Pulmonary artery endothelial cell (primary cell): Measurements from ENCODE around the gene SUGCT. TPM values are rescaled to one million over a fixed set of nuclear protein-coding genes. Genes with fewer than 3 reads are reported as not detected.
"Not testable (repeated sequence)": the region's sequence is repeated elsewhere in the genome, so short reads cannot be mapped to it uniquely, and the experiment has no call there.

Source experiments
- DNase-seq: peaks from one replicate; pipeline ENCODE4 v3.0.0-alpha.2; 2011; ENCODE audit warnings: low read depth, low spot score
- total RNA-seq: library from RNA; depleted of rRNA; stranded (reverse); fragments of >200 nt; gene quantifications from 2 replicates; pipeline ENCODE4 v1.2.3, GENCODE V29; 2014

The SUGCT gene
- total RNA-seq, 1 donor from 2014 or later: 2.4 TPM

DNA sequence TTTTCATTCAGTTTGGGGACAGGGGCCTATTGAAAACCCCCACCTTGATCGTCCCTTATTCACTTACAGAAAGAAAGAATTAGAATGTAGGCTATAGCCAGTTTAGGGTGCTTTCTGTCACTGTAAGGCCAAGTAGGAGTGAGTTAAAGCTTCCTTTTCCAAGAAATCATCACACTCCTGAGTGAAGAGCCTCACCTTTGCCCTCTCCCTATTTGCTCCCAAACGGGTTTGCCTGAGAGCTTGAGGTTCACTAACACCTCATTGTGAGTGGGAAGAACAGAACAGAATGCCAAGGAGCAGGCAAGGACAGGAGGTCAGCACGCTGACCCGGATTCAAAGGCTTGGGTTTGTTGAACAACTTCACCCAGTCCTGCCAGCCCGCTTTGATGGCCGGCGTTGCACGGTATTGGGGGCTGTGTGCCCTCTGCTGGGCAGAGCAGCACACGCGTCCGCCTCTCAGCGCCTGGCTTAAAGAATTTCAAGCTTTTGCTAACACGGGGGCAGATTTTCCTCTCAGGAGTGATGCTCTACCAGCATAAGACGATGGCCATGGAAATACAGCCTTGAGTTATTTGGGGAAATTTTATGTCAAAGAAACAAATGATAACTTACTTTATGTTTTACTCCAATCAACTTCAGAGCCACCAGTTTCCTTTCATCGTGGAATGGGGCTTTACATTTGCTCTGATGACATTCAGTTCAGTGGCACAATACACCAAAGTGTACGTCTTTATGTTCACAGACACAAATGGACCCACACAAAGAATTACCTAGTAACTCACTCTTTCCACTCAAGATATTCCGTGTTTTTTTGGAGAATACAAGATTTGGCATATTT lies 470.0 kb downstream of the SUGCT start:
- peak; percentile 10 for DNase-seq

DNA sequence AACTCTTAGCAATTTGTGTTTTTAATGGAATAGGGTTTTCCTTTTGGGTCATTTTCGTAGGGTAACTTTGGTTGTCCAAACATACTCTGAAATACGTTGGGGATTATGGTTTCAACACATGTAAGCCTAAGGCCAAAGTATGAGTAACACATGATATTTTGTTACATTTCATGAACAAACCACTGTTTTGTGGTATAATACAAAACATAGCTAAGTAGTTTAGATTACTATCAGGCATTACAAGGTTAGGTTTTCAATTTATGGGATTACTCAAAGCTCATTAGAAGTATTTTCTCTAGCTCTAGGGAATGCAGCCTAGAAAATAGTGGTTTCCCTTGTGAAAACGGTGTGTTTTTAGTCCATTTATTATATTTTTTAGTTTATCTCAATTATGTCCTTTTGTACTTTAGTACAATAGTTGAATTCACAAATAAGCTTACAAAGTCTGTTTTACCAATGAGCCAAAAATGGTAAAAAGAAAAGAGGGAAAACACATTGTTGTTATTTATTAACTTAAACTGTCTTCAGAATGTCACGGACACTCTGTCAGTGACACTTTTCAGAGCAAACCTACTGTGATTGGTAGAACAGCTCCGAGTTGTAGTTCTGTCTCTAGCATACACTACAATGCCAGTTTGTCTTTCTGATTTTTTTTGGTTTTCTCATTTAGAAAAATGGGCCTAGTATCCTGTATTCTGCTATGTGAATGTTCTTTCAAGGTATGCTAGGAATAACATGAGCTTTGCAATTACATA lies 473.7 kb downstream of the SUGCT start:
- DNase-seq: no peak

DNA sequence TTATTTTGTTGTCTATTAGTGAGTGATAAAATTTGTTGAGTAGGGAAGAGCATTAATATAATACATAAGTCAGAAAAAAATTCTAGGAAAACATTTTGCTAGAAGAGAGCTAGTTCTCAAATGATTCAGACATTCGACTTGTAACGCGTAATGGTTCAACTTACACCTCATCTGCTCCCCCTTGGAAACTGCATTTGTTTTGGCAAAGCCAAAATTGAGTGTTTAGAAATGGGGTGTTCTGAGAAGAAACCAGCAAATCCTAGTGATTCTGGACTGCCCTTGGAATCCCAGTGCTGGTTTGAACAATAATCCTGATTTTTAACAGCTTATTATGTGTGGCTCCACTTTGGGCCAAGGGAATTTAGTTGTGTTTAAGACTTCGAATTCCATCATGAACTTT lies 475.7 kb downstream of the SUGCT start:
- DNase-seq: no peak

DNA sequence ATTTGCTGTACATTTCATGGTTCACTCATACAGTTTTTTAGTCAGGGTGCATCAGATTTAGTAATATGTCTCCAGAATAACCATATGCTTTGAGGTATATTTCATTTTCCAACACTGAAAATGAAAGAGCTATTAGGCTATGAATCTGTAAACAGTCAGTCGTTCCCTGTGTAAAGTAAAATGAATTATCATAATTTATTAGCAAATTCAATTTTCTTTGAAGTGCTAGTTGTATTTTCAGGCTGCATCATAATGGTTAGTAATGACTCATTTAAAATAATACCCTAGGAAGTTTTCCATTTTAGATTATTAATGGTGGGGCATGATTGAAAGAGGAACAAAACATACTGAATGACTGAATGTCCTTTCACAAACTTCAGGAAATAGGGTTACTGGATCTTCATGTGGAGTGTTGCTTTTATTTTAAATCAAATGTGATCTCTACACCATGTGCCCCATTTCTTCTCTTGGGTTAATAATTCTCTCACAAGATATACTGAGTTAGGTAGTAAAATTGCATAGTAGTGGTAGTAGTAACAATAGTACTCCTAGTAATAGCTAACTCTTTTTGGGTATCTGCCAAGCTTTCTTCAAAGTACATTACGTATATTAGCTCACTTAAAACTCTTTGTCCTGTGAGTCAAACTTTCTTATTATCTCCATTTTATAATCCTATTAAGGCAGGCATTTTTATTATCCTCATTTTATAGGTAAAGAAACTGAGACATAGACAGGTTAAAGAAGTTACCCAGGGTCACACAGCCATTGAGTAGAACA lies 476.5 kb downstream of the SUGCT start:
- DNase-seq: no peak

DNA sequence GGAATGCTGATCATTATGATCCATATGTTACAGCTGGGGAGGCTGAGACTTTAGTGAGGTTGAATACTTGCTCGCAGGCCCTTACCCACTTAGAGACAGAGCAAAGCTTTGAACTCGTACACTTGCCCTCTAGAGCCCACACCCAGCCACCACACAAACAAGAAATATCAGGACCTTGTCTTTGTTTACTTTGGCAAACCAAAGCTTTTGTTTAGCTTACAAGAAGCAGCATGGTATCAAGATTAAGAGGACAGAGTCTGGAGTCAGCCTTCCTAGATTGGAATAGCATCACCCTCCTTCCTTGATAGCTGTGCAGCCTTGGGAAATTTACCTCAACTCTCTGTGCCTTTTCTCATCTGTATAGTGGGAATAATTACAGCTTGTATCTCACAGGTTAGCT lies 477.5 kb downstream of the SUGCT start:
- DNase-seq: no peak

DNA sequence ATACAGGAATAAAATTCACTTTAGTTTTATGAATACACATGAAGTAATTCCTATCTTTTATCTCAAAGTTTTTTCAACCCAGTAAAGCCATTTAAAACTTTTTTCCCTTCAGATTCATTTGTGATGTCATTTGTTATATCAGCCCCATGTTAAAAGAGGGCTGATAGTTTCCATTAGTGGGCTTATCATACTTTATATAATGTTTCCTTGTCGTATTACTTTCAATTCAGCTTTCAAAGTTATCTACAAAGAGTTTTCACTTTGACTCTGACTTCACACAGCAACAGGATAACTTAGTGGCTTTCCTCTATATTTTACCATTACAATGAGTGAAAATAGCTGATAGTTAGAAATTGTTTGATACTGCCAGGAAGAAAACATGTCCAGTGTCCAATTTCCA lies 484.8 kb downstream of the SUGCT start:
- no peak for DNase-seq

DNA sequence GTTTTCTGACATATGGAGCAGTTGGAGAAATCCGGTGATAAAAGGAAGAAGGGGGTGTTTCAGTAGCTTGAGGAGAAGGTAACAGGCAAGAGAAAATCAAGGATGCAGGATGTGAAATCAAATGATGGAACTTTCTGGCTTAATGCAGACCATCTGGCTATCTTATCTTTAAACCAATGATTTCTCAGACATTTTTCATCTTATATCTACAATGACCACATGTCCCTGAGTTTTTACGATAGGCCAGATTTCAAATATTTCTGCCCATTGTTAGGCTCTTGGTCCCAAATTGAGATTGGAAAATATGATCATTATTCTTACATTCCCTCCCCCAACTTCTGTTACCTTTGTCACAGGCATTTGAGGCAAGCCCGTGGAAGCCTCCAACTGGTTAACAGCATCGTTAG lies 486.8 kb downstream of the SUGCT start:
- no peak for DNase-seq

DNA sequence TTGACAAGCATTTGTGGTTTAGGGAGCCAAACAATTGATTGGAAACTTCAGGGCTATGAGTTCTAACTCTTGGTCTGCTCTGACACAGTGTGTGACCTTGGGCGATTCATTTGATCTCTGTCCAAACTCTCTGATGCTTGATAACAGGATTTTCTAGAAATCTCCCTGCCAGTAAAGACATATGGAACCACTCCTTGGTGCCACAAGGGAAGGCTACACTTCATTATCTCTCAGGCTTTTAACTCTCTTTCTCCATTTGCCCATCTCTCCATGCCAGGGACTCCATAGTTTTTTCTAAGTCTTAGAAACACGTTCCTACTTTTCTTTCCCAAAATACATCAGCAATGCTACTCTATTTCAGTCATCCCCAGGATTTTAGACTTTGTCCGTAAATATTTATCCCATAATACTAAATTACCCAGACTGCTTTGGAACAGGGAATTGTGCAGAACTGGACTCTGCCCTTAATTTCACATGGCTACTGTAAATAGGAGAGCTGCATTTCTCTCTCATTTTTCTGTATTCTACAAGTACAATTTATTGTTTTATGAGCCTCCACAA lies 488.2 kb downstream of the SUGCT start:
- no peak for DNase-seq

DNA sequence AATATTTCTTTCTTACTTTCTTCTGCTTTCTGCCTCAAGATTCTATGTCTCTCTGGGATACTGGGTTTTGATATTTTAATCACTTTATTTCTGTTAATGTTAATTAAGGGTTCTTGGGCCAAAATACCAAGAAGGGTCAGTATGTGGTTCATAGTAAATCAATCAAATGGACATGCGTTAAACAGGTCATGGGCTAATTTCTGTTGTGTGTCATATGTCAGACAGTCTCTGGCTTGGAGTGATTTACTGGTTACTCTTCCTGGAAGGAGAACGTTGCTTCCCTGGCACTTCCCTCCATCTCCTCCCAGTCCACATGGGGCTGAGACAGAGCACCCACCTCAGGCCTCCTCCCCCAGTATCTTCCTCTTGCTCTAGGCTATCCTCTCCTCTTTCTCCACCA lies 489.1 kb downstream of the SUGCT start:
- no peak for DNase-seq

DNA sequence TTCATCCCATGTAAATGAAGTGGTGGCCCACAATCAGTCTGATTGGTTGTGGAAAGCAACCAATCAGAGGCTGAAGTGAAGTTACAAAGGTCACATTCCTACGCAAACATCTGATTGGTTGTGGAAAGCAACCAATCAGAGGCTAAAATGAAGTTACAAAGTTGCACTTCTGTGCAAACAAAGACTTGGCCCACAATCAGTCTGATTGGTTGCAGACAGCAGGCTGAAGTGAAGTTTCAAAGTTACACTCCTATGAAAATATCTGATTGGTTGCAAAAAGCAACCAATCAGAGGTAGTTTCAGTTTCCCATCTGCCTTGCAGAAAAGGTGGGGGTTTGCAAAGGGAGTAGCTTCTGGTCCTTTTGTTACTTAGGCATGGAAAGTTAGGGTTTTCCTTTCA lies 492.6 kb downstream of the SUGCT start:
- not testable (repeated sequence) for DNase-seq

DNA sequence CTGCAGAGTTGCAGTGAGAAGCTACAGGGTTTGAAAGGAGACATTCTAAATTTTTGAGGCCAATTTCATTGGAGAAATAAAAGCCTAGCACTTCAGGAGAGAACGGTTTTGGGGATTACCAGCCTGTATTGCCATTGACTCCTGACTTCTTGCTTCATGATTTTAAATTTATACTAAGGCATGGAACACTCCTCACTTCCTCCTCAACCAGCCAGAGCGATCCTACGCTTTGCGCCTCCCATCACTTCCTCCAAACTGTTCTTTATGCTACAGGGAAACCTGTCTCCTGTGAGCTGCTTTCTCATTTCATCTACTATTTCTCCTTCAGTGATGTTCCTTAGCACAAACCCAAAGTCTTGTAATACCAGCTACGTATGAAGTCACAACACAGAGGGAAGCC lies 495.1 kb downstream of the SUGCT start:
- DNase-seq: no peak

DNA sequence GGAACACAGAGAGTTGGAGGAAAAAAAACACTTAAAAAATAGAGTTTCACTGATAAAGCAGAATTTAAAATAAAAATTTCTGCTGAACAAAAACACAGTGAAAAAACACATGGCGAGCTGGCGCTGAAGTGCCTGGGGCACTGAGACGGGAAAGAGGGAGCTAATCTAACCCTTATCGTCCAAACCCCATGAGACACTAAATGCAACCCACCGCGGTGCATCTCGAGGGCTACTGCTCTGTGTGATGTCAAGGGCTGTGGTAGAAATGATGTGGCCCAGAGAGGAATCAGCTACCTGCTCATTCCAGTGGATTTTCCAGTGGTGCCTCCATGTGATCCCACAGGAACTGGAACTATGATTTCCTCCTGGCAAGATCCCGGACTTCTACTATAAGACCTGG lies 499.3 kb downstream of the SUGCT start:
- no peak for DNase-seq

DNA sequence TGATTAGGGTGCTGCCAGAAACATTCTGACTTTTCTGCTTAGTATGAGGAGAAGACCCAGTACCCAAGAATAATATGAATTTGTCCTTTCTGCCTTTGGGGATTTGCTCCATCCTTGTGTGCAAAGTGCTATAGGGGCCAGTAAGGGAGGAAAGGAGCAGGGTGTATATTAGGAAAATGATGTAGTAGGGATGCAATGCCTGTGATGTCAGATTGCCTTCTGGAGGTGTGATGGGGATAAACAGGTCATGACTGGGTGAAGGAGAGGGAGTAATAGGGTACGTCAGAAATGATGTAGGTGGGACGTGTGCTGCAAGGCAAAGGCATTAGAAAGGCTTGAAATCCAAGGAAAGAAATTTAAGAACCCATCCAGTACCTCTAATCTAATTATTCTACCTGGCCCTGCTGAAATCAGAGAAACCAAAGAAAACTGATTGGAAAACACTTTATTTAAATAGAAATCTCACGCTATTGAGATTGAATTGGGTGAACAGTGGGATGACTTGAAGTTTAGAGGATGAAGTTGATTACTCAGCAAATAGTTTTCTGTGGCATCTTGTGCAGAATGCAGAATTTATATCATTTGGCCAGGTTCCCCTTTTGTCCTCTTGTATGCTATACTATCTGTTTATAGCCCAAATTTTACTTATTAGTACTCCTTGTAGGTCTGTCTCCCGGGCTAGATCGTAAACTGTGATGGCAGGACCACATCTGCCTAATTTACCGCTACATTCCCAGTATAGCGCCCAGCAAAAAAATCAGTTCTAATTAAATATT lies 503.9 kb downstream of the SUGCT start:
- no peak for DNase-seq

DNA sequence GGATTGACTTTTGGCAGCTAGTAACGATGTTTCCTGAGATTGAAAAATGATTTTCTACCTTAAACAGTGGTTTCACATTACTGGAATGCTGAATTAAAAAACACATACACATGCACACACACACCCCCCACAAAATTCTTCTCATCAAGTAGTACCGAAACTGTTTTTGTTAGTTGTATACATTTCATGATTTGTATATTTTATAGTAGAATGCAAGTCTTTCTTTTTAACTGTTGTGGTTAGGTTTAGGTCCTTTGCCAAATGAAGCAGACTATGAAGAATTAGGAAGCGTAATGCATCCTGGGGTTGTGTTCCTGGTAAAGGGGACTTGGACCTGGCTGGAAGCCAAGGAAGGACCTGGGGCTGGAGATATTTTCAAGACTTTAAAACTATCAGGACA lies 505.8 kb downstream of the SUGCT start:
- DNase-seq: no peak

DNA sequence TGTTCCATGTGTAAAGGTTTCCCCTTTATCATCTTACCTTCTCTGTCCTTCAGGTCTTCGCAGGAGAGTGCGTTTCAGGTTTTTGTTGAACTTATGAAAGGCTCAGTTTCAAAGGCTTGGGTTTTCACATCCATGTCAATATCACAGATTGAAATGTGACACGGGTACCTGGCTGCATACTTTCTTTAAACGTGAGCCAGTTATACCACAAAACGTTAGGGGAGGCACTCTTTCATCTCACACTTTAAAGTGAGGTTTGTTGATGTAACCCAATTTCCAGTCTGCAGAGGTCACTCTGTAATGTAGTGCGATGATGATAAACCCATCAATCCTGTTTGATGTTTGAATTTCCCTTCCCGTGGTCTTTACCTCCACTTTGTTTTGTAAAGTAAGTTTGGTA lies 506.9 kb downstream of the SUGCT start:
- no peak for DNase-seq

DNA sequence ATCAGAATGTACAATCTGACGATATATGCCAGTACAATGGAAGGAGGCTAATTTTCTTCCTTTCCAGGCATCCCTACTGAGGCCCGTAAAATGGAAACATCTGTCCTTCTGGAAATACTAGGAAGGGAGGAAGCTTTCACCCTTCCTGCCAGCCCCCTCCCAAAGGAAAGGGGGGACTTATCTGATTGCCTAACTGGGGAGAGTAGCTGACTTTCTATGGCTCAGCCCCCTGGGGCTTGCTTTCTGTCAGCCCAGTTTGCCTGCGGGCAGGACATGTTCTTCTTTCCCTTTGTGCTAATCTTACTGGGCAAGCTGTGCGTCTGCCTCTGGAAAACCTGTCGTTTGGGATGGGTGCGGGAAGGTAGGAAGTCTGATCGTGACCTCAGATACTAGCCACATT lies 508.9 kb downstream of the SUGCT start:
- no peak for DNase-seq

DNA sequence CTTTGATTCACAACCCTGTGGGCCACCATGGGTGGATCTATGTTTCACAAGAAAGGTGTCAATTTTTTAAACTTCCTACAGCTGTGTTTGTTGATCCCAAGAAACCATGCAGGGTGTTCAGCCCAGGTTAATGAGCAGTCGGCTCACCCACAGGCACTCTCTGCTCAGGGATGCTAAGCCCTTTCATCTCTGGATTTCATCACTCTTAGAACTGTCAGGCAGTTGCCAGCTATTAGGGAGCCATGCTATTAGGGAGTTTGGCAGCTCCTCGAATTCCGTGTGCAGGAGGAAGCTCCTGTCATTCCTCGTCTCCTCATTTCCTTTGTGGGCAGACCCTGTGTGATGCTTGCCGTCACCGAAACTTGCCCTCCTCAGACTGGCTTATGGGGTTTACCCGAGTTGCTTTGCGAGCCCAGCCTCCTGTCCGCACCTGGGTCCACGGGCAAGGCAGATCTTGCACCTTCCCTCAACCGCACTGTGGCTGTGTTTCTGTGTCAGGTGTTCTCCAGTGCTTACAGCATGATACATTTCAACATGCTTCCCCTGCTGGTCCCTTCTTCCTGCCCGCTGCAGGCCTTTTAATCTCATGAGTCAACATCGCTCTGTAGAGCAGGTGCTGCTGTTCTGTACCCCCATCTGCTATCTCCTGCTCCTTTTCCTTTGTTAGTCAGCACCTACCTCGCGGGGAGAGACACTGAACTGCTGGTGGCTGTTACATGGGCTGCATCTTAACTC lies 509.8 kb downstream of the SUGCT start:
- no peak for DNase-seq

DNA sequence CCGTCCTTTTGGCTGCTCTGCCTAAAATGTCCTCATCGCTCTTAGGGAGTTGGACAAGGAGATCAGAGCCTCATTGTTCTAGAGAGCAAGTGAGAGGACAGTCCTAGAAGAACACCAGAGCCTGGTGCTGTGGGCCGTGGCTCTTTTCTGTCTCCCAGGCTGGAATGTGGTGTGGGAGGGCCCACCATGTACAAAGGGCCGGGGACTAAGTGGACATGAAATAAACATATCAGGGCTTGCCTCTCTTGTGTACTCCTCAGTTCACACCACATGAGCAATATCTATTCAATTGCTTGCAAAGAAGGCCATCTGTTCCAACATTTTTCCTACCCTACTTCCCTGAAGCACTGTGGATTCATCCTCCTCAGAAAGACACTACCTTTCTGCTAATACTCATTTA lies 510.4 kb downstream of the SUGCT start:
- no peak for DNase-seq

DNA sequence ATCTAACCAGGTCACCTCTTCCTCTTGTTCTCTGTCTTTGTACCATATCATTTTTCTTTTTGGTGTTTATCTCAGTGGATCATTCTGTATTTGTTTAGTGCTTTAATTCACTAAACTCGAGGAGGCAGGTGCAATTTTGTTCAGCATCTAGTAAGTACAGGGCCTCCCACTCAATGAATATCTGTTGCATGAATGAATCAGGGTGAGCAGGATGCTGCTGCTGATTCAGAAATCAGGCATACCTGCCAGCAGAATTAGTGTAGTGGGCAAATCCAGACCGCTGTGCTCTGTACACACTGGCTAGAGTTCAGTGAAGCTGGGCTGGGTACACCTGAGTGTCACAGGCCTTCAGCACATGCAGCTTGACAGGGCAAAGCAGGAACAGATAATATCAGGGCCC lies 511.9 kb downstream of the SUGCT start:
- no peak for DNase-seq

DNA sequence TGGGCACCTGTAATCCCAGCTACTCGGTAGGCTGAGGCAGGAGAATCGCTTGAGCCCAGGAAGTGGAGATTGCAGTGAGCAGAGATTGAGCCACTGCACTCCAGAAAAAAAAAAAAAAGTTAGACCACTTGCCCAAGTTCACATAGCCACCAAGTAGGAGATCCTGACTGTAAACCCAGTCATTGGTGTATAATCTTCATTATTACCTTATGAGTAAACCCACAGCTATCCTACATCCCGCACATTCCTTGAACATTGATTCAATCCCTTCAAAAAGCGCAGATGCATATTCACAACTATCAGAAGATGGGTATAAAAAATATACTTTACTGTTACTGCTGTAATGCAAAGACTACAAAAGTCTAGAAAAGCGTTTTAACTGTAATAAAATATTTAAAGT lies 512.9 kb downstream of the SUGCT start:
- DNase-seq: no peak
